Prostate gland (tissue), 2 donors: ENCODE results near the gene FGFR1OP2.

Experiments
- CTCF ChIP-seq, 4 experiments: fragments of 200-600 bp in 2 of 4; fragments of 450-650 bp in 2 of 4; sonication (generic) in 2 of 4; IDR thresholded peaks; 1 replicate in 3 of 4; 2 replicates in 1 of 4; pipeline ENCODE4 v1.5.1; 2016 to 2019; ENCODE audit warnings: antibody characterized with exemption in 4 of 4, mild to moderate bottlenecking in 2 of 4, moderate library complexity in 2 of 4
- POLR2A ChIP-seq: fragments of 450-650 bp; IDR thresholded peaks from one replicate; pipeline ENCODE4 v1.6.1; 2016; ENCODE audit warnings: antibody characterized with exemption, mild to moderate bottlenecking
- POLR2AphosphoS5 ChIP-seq: sonication (generic); formaldehyde crosslinking; IDR thresholded peaks from one replicate; pipeline ENCODE4 v1.6.1; 2017; ENCODE audit warnings: antibody characterized with exemption

- TF ChIP-seq CTCF (IDR thresholded peaks at IDR 0.05): no peak
- TF ChIP-seq POLR2A: no peak
- TF ChIP-seq POLR2AphosphoS5: no peak
Observed at GRCh38 chr12:26971963-26972362, 33.7 kb downstream of the FGFR1OP2 start.
